ENCODE measurements around the gene PDE4D.
A peak's percentile ranks its signal among the peaks of the same experiment; 100 is the strongest.

The PDE4D gene

GRCh38 chr5:59348189-59348588 lies 545.3 kb downstream of the PDE4D start:
- DNase-seq: peak; percentile 81

GRCh38 chr5:59346982-59347381 lies 546.5 kb downstream of the PDE4D start:
- DNase-seq: no peak

- DNase-seq: no peak
Measured at GRCh38 chr5:59346514-59346913, 547.0 kb downstream of the PDE4D start.

GRCh38 chr5:59342181-59342580 lies 551.3 kb downstream of the PDE4D start:
- peak; percentile 84 for DNase-seq

- no peak for DNase-seq
Measured at GRCh38 chr5:59341760-59342159, 551.8 kb downstream of the PDE4D start.

- DNase-seq: no peak
Measured at GRCh38 chr5:59341155-59341554, 552.4 kb downstream of the PDE4D start.

GRCh38 chr5:59340637-59341036 lies 552.9 kb downstream of the PDE4D start:
- no peak for DNase-seq

GRCh38 chr5:59337240-59337639 lies 556.3 kb downstream of the PDE4D start:
- no peak for DNase-seq

GRCh38 chr5:59335544-59335943 lies 558.0 kb downstream of the PDE4D start:
- no peak for DNase-seq

GRCh38 chr5:59333416-59333815 lies 560.1 kb downstream of the PDE4D start:
- no peak for DNase-seq

GRCh38 chr5:59332236-59332973 lies 561.1 kb downstream of the PDE4D start:
- no peak for DNase-seq

GRCh38 chr5:59330680-59331079 lies 562.8 kb downstream of the PDE4D start:
- no peak for DNase-seq

GRCh38 chr5:59328709-59329296 lies 564.7 kb downstream of the PDE4D start:
- peak; percentile 20 for DNase-seq

- no peak for DNase-seq
Measured at GRCh38 chr5:59327191-59327980, 566.1 kb downstream of the PDE4D start.

- DNase-seq: no peak
Measured at GRCh38 chr5:59326596-59326995, 566.9 kb downstream of the PDE4D start.

- DNase-seq: no peak
Measured at GRCh38 chr5:59325070-59325469, 568.5 kb downstream of the PDE4D start.

- DNase-seq: no peak
Measured at GRCh38 chr5:59322894-59323293, 570.6 kb downstream of the PDE4D start.

- DNase-seq: no peak
Measured at GRCh38 chr5:59322058-59322457, 571.5 kb downstream of the PDE4D start.

- DNase-seq: no peak
Measured at GRCh38 chr5:59321642-59322041, 571.9 kb downstream of the PDE4D start.

GRCh38 chr5:59320420-59320819 lies 573.1 kb downstream of the PDE4D start:
- DNase-seq: no peak

GRCh38 chr5:59319250-59319649 lies 574.3 kb downstream of the PDE4D start:
- DNase-seq: no peak

GRCh38 chr5:59317774-59318205 lies 575.7 kb downstream of the PDE4D start:
- no peak for DNase-seq

GRCh38 chr5:59317023-59317773 lies 576.3 kb downstream of the PDE4D start:
- peak; percentile 64 for DNase-seq

All from NCI-H2029 treated with DMSO at 0.1 percent for 48 hours (cell line).